H1 (cell line): ENCODE results near the gene C9orf40. TPM values are rescaled to one million over a fixed set of nuclear protein-coding genes. Genes with fewer than 3 reads are reported as not detected.

Source experiments
- CTCF ChIA-PET: fragments of 300-600 bp; sonication (Branson Sonifier 250); formaldehyde crosslinking; loops from one replicate; lab custom pipeline; 2021; ENCODE audit not compliant: partially characterized antibody; lab: Charles Lee
- POLR2A ChIA-PET: fragments of 300-600 bp; sonication (Branson Sonifier 250); formaldehyde crosslinking; loops from one replicate; lab custom pipeline; 2021; ENCODE audit warnings: inconsistent platforms; ENCODE audit not compliant: partially characterized antibody; lab: Charles Lee
- DNase-seq, 2 experiments: peaks; one replicate each; pipeline versions ENCODE4 v3.0.0 to v3.0.0-alpha.2; 2010 to 2022; ENCODE audit warnings: low spot score in 2 of 2, low read depth in 1 of 2, mixed read lengths in 1 of 2
- FAIRE-seq: peaks from 2 replicates; lab custom pipeline; 2011; peaks lifted over from hg19 to GRCh38; lab: Jason Lieb, UNC
- H2AFZ ChIP-seq: 2 replicates; pipeline ENCODE4 v1.8.1; 2012; ENCODE audit warnings: low read length, inconsistent platforms
- H2AK5ac ChIP-seq: 2 replicates; pipeline ENCODE4 v1.6.1; 2013; ENCODE audit warnings: low read depth, low read length
- H2BK120ac ChIP-seq: replicated peaks from 2 replicates; pipeline ENCODE3; 2013; ENCODE audit warnings: low read depth, low read length, inconsistent platforms
- H2BK12ac ChIP-seq: 2 replicates; pipeline ENCODE4 v1.6.1; 2013; ENCODE audit warnings: low read depth, low read length
- H2BK15ac ChIP-seq: 2 replicates; pipeline ENCODE4 v1.6.1; 2013; ENCODE audit warnings: low read length
- H2BK20ac ChIP-seq: 2 replicates; pipeline ENCODE4 v1.6.1; 2013; ENCODE audit warnings: low read length
- H2BK5ac ChIP-seq: 2 replicates; pipeline ENCODE4 v1.6.1; 2013; ENCODE audit warnings: low read depth, low read length
- H3K14ac ChIP-seq: 2 replicates; pipeline ENCODE4 v1.6.1; 2013; ENCODE audit warnings: inconsistent platforms; ENCODE audit not compliant: insufficient read length
- H3K18ac ChIP-seq: 2 replicates; pipeline ENCODE4 v1.6.1; 2013; ENCODE audit warnings: low read length; ENCODE audit errors: extremely low read depth
- H3K23ac ChIP-seq: 2 replicates; pipeline ENCODE4 v1.6.1; 2013; ENCODE audit warnings: inconsistent platforms; ENCODE audit not compliant: insufficient read length
- H3K23me2 ChIP-seq: 2 replicates; pipeline ENCODE4 v1.6.1; 2013; ENCODE audit warnings: low read depth, low read length
- H3K27ac ChIP-seq: 2 replicates; pipeline ENCODE4 v1.6.1; 2011; ENCODE audit warnings: low read depth, low read length, inconsistent platforms
- H3K27me3 ChIP-seq, 4 experiments: replicated peaks in 1 of 4; 1 replicate in 1 of 4; 2 replicates in 3 of 4; pipeline versions ENCODE4 v1.6.1 to v1.8.1; 2011 to 2013; ENCODE audit warnings: low read length in 3 of 4, mild to moderate bottlenecking in 3 of 4, inconsistent platforms in 2 of 4, mixed read lengths in 2 of 4, moderate library complexity in 1 of 4; ENCODE audit not compliant: control insufficient read depth in 3 of 4, insufficient read depth in 3 of 4; ENCODE audit errors: extremely low read depth in 1 of 4
- H3K36me3 ChIP-seq, 4 experiments: 2 replicates each; pipeline versions ENCODE4 v1.6.1 to v1.8.1; 2011 to 2013; ENCODE audit warnings: mild to moderate bottlenecking in 4 of 4, low read length in 3 of 4, moderate library complexity in 2 of 4, control low read depth in 1 of 4, inconsistent platforms in 1 of 4; ENCODE audit not compliant: insufficient read depth in 4 of 4, control insufficient read depth in 2 of 4
- H3K4ac ChIP-seq: replicated peaks from 2 replicates; pipeline ENCODE3; 2013; ENCODE audit warnings: low read length, low read depth, mixed read lengths, inconsistent platforms; ENCODE audit not compliant: insufficient read length
- H3K4me1 ChIP-seq, 4 experiments: replicated peaks in 1 of 4; 1 replicate in 1 of 4; 2 replicates in 3 of 4; pipeline versions ENCODE4 v1.6.1 to v1.8.1; 2011 to 2013; ENCODE audit warnings: low read length in 3 of 4, inconsistent platforms in 2 of 4, mixed read lengths in 1 of 4; ENCODE audit not compliant: insufficient read depth in 4 of 4, control insufficient read depth in 3 of 4
- H3K4me2 ChIP-seq, 2 experiments: 2 replicates each; pipeline versions ENCODE4 v1.6.1 to v1.8.1; 2011 to 2013; ENCODE audit warnings: low read depth in 2 of 2, low read length in 2 of 2, control low read depth in 1 of 2, inconsistent platforms in 1 of 2, mild to moderate bottlenecking in 1 of 2; ENCODE audit not compliant: insufficient read depth in 1 of 2
- H3K4me3 ChIP-seq, 4 experiments: fragments of 200-600, 300-600 bp in 1 of 4; sonication (generic), shearing (Covaris generic), sonication (Bioruptor Twin) in 1 of 4; 2 replicates each; pipeline versions ENCODE4 v1.5.1 to v1.8.1; 2011 to 2016; ENCODE audit warnings: low read length in 4 of 4, low read depth in 3 of 4, control low read depth in 2 of 4, inconsistent platforms in 2 of 4, mild to moderate bottlenecking in 2 of 4, mixed read lengths in 1 of 4, moderate library complexity in 1 of 4; ENCODE audit not compliant: insufficient read depth in 2 of 4; ENCODE audit errors: extremely low read depth in 1 of 4
- H3K56ac ChIP-seq: replicated peaks from 2 replicates; pipeline ENCODE3; 2013; ENCODE audit warnings: low read depth, mild to moderate bottlenecking, mixed read lengths, low read length, inconsistent platforms; ENCODE audit not compliant: insufficient read length
- H3K79me1 ChIP-seq: 2 replicates; pipeline ENCODE4 v1.6.1; 2013; ENCODE audit warnings: low read depth, low read length, control low read depth
- H3K79me2 ChIP-seq, 2 experiments: 2 replicates each; pipeline versions ENCODE4 v1.6.1 to v1.8.1; 2012 to 2013; ENCODE audit warnings: low read length in 2 of 2, mild to moderate bottlenecking in 2 of 2, inconsistent platforms in 1 of 2; ENCODE audit not compliant: insufficient read depth in 2 of 2, control insufficient read depth in 1 of 2
- H3K9ac ChIP-seq, 4 experiments: replicated peaks in 1 of 4; 1 replicate in 1 of 4; 2 replicates in 3 of 4; pipeline versions ENCODE4 v1.6.1 to v1.8.1; 2011 to 2013; ENCODE audit warnings: low read depth in 3 of 4, low read length in 3 of 4, control low read depth in 2 of 4, mild to moderate bottlenecking in 2 of 4, moderate library complexity in 2 of 4, inconsistent platforms in 1 of 4; ENCODE audit errors: extremely low read depth in 1 of 4
- H3K9me3 ChIP-seq, 2 experiments: 2 replicates each; pipeline versions ENCODE4 v1.6.1 to v1.8.1; 2012 to 2013; ENCODE audit warnings: mild to moderate bottlenecking in 2 of 2, moderate library complexity in 2 of 2, control low read depth in 1 of 2, inconsistent platforms in 1 of 2, low read depth in 1 of 2, low read length in 1 of 2, mixed read lengths in 1 of 2; ENCODE audit not compliant: insufficient read depth in 2 of 2
- H4K20me1 ChIP-seq, 2 experiments: replicated peaks in 1 of 2; 2 replicates each; pipeline versions ENCODE3 to v1.8.1; 2011 to 2013; ENCODE audit warnings: inconsistent platforms in 2 of 2, low read length in 2 of 2, mild to moderate bottlenecking in 1 of 2; ENCODE audit not compliant: insufficient read depth in 2 of 2, control insufficient read depth in 1 of 2
- H4K5ac ChIP-seq: 2 replicates; pipeline ENCODE4 v1.6.1; 2013; ENCODE audit warnings: low read length, low read depth, mixed read lengths, inconsistent platforms; ENCODE audit not compliant: insufficient read length
- H4K8ac ChIP-seq: 2 replicates; pipeline ENCODE4 v1.8.0; 2013; ENCODE audit warnings: mild to moderate bottlenecking, moderate library complexity, low read length, inconsistent platforms; ENCODE audit not compliant: insufficient read depth; ENCODE audit errors: extremely low read depth
- H4K91ac ChIP-seq: replicated peaks from 2 replicates; pipeline ENCODE3; 2013; ENCODE audit warnings: low read length, mixed read lengths, inconsistent platforms; ENCODE audit not compliant: insufficient read length
- ATF3 ChIP-seq: IDR thresholded peaks from 2 replicates; pipeline ENCODE4 v1.6.1; 2011; ENCODE audit warnings: low read depth, mild to moderate bottlenecking, low read length; ENCODE audit not compliant: insufficient read depth
- GABPA ChIP-seq: IDR thresholded peaks from 2 replicates; pipeline ENCODE4 v1.6.1; 2011; ENCODE audit warnings: mild to moderate bottlenecking, low read length, moderate library complexity, borderline replicate concordance; ENCODE audit not compliant: insufficient read depth
- GTF2F1 ChIP-seq: IDR thresholded peaks from 2 replicates; pipeline ENCODE4 v1.6.1; 2012; ENCODE audit warnings: low read depth, low read length, improper control_type of control experiment, borderline replicate concordance
- MAFK ChIP-seq: IDR thresholded peaks from 2 replicates; pipeline ENCODE4 v1.6.1; 2012; ENCODE audit warnings: low read depth, mild to moderate bottlenecking, improper control_type of control experiment, low read length
- POLR2A ChIP-seq, 2 experiments: IDR thresholded peaks; 1 replicate in 1 of 2; 2 replicates in 1 of 2; pipeline ENCODE4 v1.6.1; 2011; ENCODE audit warnings: low read depth in 2 of 2, low read length in 2 of 2, mild to moderate bottlenecking in 2 of 2; ENCODE audit errors: control extremely low read depth in 1 of 2
- POU5F1 ChIP-seq: IDR thresholded peaks from 2 replicates; pipeline ENCODE4 v1.6.1; 2011; ENCODE audit warnings: low read depth, mild to moderate bottlenecking, low read length, moderate library complexity
- RFX5 ChIP-seq: IDR thresholded peaks from 2 replicates; pipeline ENCODE4 v1.6.1; 2011; ENCODE audit warnings: low read depth, low read length, improper control_type of control experiment, borderline replicate concordance
- SIRT6 ChIP-seq: IDR thresholded peaks from one replicate; pipeline ENCODE4 v1.7.1; 2012; ENCODE audit warnings: low read length, inconsistent platforms
- SUZ12 ChIP-seq: fragments of 200-600 bp; sonication (generic); IDR thresholded peaks from 2 replicates; pipeline ENCODE4 v1.6.1; 2012; ENCODE audit warnings: mild to moderate bottlenecking, inconsistent platforms, low read length, moderate library complexity, mixed read lengths
- TAF7 ChIP-seq: optimal IDR thresholded peaks from 2 replicates; pipeline ENCODE3; 2011; ENCODE audit warnings: low read depth, mild to moderate bottlenecking, inconsistent platforms, low read length, moderate library complexity, borderline replicate concordance
- USF2 ChIP-seq: IDR thresholded peaks from 2 replicates; pipeline ENCODE4 v1.6.1; 2011; ENCODE audit warnings: low read length, improper control_type of control experiment
- YY1 ChIP-seq: IDR thresholded peaks from 2 replicates; pipeline ENCODE4 v1.6.1; 2011; ENCODE audit warnings: low read depth, mild to moderate bottlenecking, low read length
- polyA plus RNA-seq, 7 experiments: library from polyadenylated mRNA; depleted of rRNA in 3 of 7; stranded (reverse) in 5 of 7; unstranded in 2 of 7; fragments of >200 nt in 5 of 7; fragments of 200-250 nt in 2 of 7; gene quantifications; 1 replicate in 5 of 7; 2 replicates in 1 of 7; 4 replicates in 1 of 7; pipeline versions ENCODE4 v1.2.1 to v1.2.3, GENCODE V29; 2011 to 2013; ENCODE audit warnings: missing spikeins in 2 of 7, mixed read lengths in 2 of 7
- total RNA-seq: library from RNA; stranded (reverse); fragmentation: NEBNext Ultra II Directional; extraction: Animal tissue kit (Norgen Biotek cat#: 25700); gene quantifications from 2 replicates; pipeline ENCODE4 v1.2.1, GENCODE V29; 2021

The C9orf40 gene
- total and polyA plus RNA-seq, 2 of the 8 experiments (the other 6 are each of a cell fraction or from before 2014, with no cell fraction given): 3.6 to 11.2 TPM

- no peak overlapping the region for H3K4me2 ChIP-seq
- no peak overlapping the region for H2BK5ac ChIP-seq
- H2AFZ ChIP-seq: no peak overlapping the region
- FAIRE-seq: no peak
- DNase-seq: no peak
- H2BK15ac ChIP-seq: no peak overlapping the region
- H2BK120ac ChIP-seq: no peak overlapping the region
- no peak overlapping the region for H3K23ac ChIP-seq
- no peaks in the 10 kb centered on the region for H3K79me1 ChIP-seq
- H3K36me3 ChIP-seq: peaks cover 0 to 4% (median 0%) of the 10 kb centered on the region in 4 experiments; a peak in 1 of 8 replicates
- no peaks in the 10 kb centered on the region for H4K20me1 ChIP-seq
- H3K18ac ChIP-seq: no peak overlapping the region
- no peaks in the 10 kb centered on the region; a peak in 2 of 4 replicates for H3K9me3 ChIP-seq
- ChIA-PET POLR2A (no interaction called here), CTCF (no interaction called here)
- no peak overlapping the region for H3K4me3 ChIP-seq
- no peak overlapping the region for H4K5ac ChIP-seq
- H3K4me1 ChIP-seq: no peaks in the 10 kb centered on the region
- H4K8ac ChIP-seq: no peak overlapping the region
- no peaks in the 10 kb centered on the region for H3K79me2 ChIP-seq
- H3K56ac ChIP-seq: no peak overlapping the region
- H3K27ac ChIP-seq: no peak overlapping the region
- H3K27me3 ChIP-seq: no peaks in the 10 kb centered on the region
- no peak overlapping the region for H2BK12ac ChIP-seq
- no peak overlapping the region for H2BK20ac ChIP-seq
- H4K91ac ChIP-seq: no peak overlapping the region
- H3K23me2 ChIP-seq: no peaks in the 10 kb centered on the region
- no peak overlapping the region for H3K4ac ChIP-seq
- no peak overlapping the region for H3K14ac ChIP-seq
- no peak overlapping the region for H3K9ac ChIP-seq
- H2AK5ac ChIP-seq: no peak overlapping the region
- TF ChIP-seq TAF7 (no peak), YY1 (no peak), MAFK (no peak), POU5F1 (no peak), SIRT6 (no peak), RFX5 (no peak), GTF2F1 (no peak), GABPA (no peak), ATF3 (no peak), POLR2A (IDR thresholded peaks at IDR 0.05; ENCODE audit: control extremely low read depth in 1 of 2, low read depth in 2 of 2, low read length in 2 of 2) (no peak), USF2 (no peak), SUZ12 (no peak)
Measured at GRCh38 chr9:74958587-74958986, 5.9 kb upstream of the C9orf40 start.
